Fibroblast of skin of left quadriceps (primary cell): ENCODE measurements around the gene WDCP.
"Not testable (repeated sequence)": the region's sequence is repeated elsewhere in the genome, so short reads cannot be mapped to it uniquely, and the experiment has no call there.

Source experiments
- DNase-seq, 2 experiments: peaks; one replicate each; pipeline ENCODE4 v3.0.0-alpha.2; 2013; ENCODE audit warnings: low read depth in 2 of 2

WDCP gene

GRCh38 chr2:24022324-24022974 lies 24.7 kb downstream of the WDCP start:
- no peak for DNase-seq

GRCh38 chr2:24021122-24021998 lies 25.8 kb downstream of the WDCP start:
- DNase-seq: no peak

- no peak for DNase-seq
Observed at GRCh38 chr2:24020244-24020643, 26.9 kb downstream of the WDCP start.

- no peak for DNase-seq
Observed at GRCh38 chr2:24019729-24020128, 27.5 kb downstream of the WDCP start.

GRCh38 chr2:24018241-24018640 lies 28.9 kb downstream of the WDCP start:
- no peak for DNase-seq

- no peak for DNase-seq
Observed at GRCh38 chr2:24017711-24018110, 29.5 kb downstream of the WDCP start.

GRCh38 chr2:24016853-24017703 lies 30.1 kb downstream of the WDCP start:
- no peak for DNase-seq

GRCh38 chr2:24016376-24016761 lies 30.8 kb downstream of the WDCP start:
- no peak for DNase-seq

- DNase-seq: peak; percentile 14 to 20
Observed at GRCh38 chr2:24015562-24016375, 31.4 kb downstream of the WDCP start.

GRCh38 chr2:24014902-24015301 lies 32.3 kb downstream of the WDCP start:
- not testable (repeated sequence) for DNase-seq

- no peak for DNase-seq
Observed at GRCh38 chr2:24012521-24013188, 34.5 kb downstream of the WDCP start.

GRCh38 chr2:24011250-24012104 lies 35.7 kb downstream of the WDCP start:
- no peak for DNase-seq

- no peak for DNase-seq
Observed at GRCh38 chr2:24010477-24011249, 36.5 kb downstream of the WDCP start.

- no peak for DNase-seq
Observed at GRCh38 chr2:24009680-24010476, 37.3 kb downstream of the WDCP start, which contains the start of gene MFSD2B. Gene MFSD2B (plus strand): TSS chr2:24010085. CDS start chr2:24010097, 12 bp downstream.

- DNase-seq: no peak
Observed at GRCh38 chr2:24009367-24009679, 37.9 kb downstream of the WDCP start.

GRCh38 chr2:24008672-24009366 lies 38.4 kb downstream of the WDCP start:
- no peak for DNase-seq

GRCh38 chr2:24007693-24008092 lies 39.5 kb downstream of the WDCP start:
- DNase-seq: no peak

GRCh38 chr2:23994567-23994966 lies 52.6 kb downstream of the WDCP start:
- no peak for DNase-seq
